ENCODE data around the gene VAT1.

GRCh38 chr17:42997984-42998938 lies 23.9 kb downstream of the VAT1 start, which contains the start of gene RPL27:
- peak; percentile 84 to 98 (median 96) for TF ChIP-seq CTCF (IDR thresholded peaks at IDR 0.05)
- TF ChIP-seq POLR2A (IDR thresholded peaks at IDR 0.05), result peak in 2 of 3 donors; percentile 88 to 90
